BLaER1 (cell line): Measurements from ENCODE around the gene PGS1.
A peak's percentile ranks its signal among the peaks of the same experiment; 100 is the strongest.
"Not testable (repeated sequence)": the region's sequence is repeated elsewhere in the genome, so short reads cannot be mapped to it uniquely, and the experiment has no call there.

Experiments used
- H3K27ac ChIP-seq: shearing (Covaris generic); formaldehyde crosslinking; 2 replicates; pipeline ENCODE4 v1.8.1; 2022
- H3K27me3 ChIP-seq: shearing (Covaris generic); formaldehyde crosslinking; 2 replicates; pipeline ENCODE4 v1.8.1; 2022
- H3K36me3 ChIP-seq: shearing (Covaris generic); formaldehyde crosslinking; 2 replicates; pipeline ENCODE4 v1.8.1; 2022
- H3K4me1 ChIP-seq: shearing (Covaris generic); formaldehyde crosslinking; 2 replicates; pipeline ENCODE4 v1.8.1; 2022
- H3K4me2 ChIP-seq: shearing (Covaris generic); formaldehyde crosslinking; 2 replicates; pipeline ENCODE4 v1.8.1; 2022
- H3K4me3 ChIP-seq: shearing (Covaris generic); formaldehyde crosslinking; 2 replicates; pipeline ENCODE4 v1.8.1; 2022
- H3K9ac ChIP-seq: shearing (Covaris generic); formaldehyde crosslinking; 2 replicates; pipeline ENCODE4 v1.8.1; 2022
- H3K9me3 ChIP-seq: shearing (Covaris generic); formaldehyde crosslinking; 2 replicates; pipeline ENCODE4 v1.8.1; 2022
- H4K20me1 ChIP-seq: shearing (Covaris generic); formaldehyde crosslinking; 2 replicates; pipeline ENCODE4 v1.8.1; 2022
- Cebpa-rat ChIP-seq: shearing (Covaris generic); IDR thresholded peaks from 2 replicates; pipeline ENCODE4 v1.8.1; 2022

PGS1 gene, protein sequence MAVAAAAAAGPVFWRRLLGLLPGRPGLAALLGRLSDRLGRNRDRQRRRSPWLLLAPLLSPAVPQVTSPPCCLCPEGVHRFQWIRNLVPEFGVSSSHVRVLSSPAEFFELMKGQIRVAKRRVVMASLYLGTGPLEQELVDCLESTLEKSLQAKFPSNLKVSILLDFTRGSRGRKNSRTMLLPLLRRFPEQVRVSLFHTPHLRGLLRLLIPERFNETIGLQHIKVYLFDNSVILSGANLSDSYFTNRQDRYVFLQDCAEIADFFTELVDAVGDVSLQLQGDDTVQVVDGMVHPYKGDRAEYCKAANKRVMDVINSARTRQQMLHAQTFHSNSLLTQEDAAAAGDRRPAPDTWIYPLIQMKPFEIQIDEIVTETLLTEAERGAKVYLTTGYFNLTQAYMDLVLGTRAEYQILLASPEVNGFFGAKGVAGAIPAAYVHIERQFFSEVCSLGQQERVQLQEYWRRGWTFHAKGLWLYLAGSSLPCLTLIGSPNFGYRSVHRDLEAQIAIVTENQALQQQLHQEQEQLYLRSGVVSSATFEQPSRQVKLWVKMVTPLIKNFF

GRCh38 chr17:78378225-78379130, at the start of gene PGS1:
Gene PGS1, plus strand, starts transcription at chr17:78378649. Its CDS starts 17 bp downstream, at chr17:78378666.
- TF ChIP-seq Cebpa-rat, result no peak
- Histone ChIP-seq H3K9ac (peak within 1 kb of the TSS; percentile 92), H3K27me3 (no peaks in the 10 kb centered on the region), H3K4me3 (peak within 1 kb of the TSS; percentile 91), H3K9me3 (no peaks in the 10 kb centered on the region), H3K4me1 (peaks cover 82% of the 10 kb centered on the region), H3K36me3 (peaks cover 15% of the 10 kb centered on the region), H3K4me2 (peak within 1 kb of the TSS; percentile 90), H4K20me1 (peaks cover 48% of the 10 kb centered on the region), H3K27ac (peak within 1 kb of the TSS; percentile 93)

GRCh38 chr17:78329263-78330059, 49.0 kb upstream of the PGS1 start:
- Histone ChIP-seq H3K9ac (no peak overlapping the region), H3K36me3 (no peaks in the 10 kb centered on the region), H3K27me3 (no peaks in the 10 kb centered on the region), H3K4me1 (peaks cover 60% of the 10 kb centered on the region), H3K4me3 (no peak overlapping the region), H4K20me1 (no peaks in the 10 kb centered on the region), H3K4me2 (peak overlapping the region; percentile 73), H3K9me3 (no peaks in the 10 kb centered on the region), H3K27ac (peak overlapping the region; percentile 52)
- 0 out of 2 replicates have a peak, but pooled peaks have one; percentile 50 for TF ChIP-seq Cebpa-rat

- Histone ChIP-seq H3K4me1 (peaks cover 48% of the 10 kb centered on the region), H3K4me3 (no peak overlapping the region), H3K4me2 (no peak overlapping the region), H4K20me1 (no peaks in the 10 kb centered on the region), H3K27ac (no peak overlapping the region), H3K9ac (no peak overlapping the region), H3K36me3 (no peaks in the 10 kb centered on the region), H3K27me3 (no peaks in the 10 kb centered on the region), H3K9me3 (no peaks in the 10 kb centered on the region)
- TF ChIP-seq Cebpa-rat, result no peak
Measured at GRCh38 chr17:78330570-78331224, 47.8 kb upstream of the PGS1 start.

GRCh38 chr17:78331355-78331754, 47.1 kb upstream of the PGS1 start:
- not testable (repeated sequence) for H3K4me2 ChIP-seq, H3K27me3 ChIP-seq, H3K4me3 ChIP-seq, H3K27ac ChIP-seq, H3K9me3 ChIP-seq, H3K9ac ChIP-seq, H4K20me1 ChIP-seq, H3K36me3 ChIP-seq
- peaks cover 43% of the 10 kb centered on the region for H3K4me1 ChIP-seq

DNA sequence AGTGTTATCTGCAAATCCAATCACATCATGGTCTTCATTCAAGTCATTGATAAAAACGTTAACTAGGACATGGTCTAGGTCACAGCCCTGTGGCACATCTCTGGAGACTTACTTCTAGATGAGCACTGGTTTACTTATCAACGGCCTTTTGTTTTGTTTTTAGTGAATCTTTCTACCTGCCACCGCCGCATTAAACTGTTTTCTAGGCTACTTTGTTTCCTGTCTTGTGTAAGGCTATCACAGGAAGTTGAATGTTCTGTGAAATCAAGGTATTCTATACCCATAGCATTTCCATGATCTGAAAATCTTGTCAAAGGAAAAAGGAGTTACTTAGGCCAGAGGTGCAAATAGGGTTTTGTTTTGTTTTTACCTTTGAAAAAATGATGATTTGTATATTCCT, 45.5 kb upstream of the PGS1 start:
- H3K4me2 ChIP-seq, result no peak overlapping the region
- no peaks in the 10 kb centered on the region for H3K36me3 ChIP-seq
- no peak overlapping the region for H3K27ac ChIP-seq
- H3K4me1 ChIP-seq, result peaks cover 54% of the 10 kb centered on the region
- no peaks in the 10 kb centered on the region for H3K27me3 ChIP-seq
- TF ChIP-seq Cebpa-rat, result no peak
- no peaks in the 10 kb centered on the region for H4K20me1 ChIP-seq
- H3K9me3 ChIP-seq, result no peaks in the 10 kb centered on the region
- H3K9ac ChIP-seq, result no peak overlapping the region
- H3K4me3 ChIP-seq, result no peak overlapping the region

GRCh38 chr17:78335209-78335608, 43.2 kb upstream of the PGS1 start:
- Histone ChIP-seq H3K4me3 (no peak overlapping the region), H3K9ac (no peak overlapping the region), H4K20me1 (no peaks in the 10 kb centered on the region), H3K27ac (no peak overlapping the region), H3K27me3 (peaks cover 8% of the 10 kb centered on the region), H3K4me1 (peaks cover 49% of the 10 kb centered on the region), H3K4me2 (no peak overlapping the region), H3K36me3 (no peaks in the 10 kb centered on the region), H3K9me3 (no peaks in the 10 kb centered on the region)
- no peak for TF ChIP-seq Cebpa-rat

- Histone ChIP-seq H3K4me3 (no peak overlapping the region), H3K9ac (no peak overlapping the region), H3K4me1 (peaks cover 39% of the 10 kb centered on the region), H4K20me1 (peaks cover 6% of the 10 kb centered on the region; the same call in 1 of the 2 replicates), H3K9me3 (no peaks in the 10 kb centered on the region), H3K4me2 (peak overlapping the region; percentile 67), H3K36me3 (no peaks in the 10 kb centered on the region), H3K27ac (no peak overlapping the region), H3K27me3 (peaks cover 31% of the 10 kb centered on the region)
- TF ChIP-seq Cebpa-rat, result no peak
Measured at GRCh38 chr17:78337244-78338109, 41.0 kb upstream of the PGS1 start.

DNA sequence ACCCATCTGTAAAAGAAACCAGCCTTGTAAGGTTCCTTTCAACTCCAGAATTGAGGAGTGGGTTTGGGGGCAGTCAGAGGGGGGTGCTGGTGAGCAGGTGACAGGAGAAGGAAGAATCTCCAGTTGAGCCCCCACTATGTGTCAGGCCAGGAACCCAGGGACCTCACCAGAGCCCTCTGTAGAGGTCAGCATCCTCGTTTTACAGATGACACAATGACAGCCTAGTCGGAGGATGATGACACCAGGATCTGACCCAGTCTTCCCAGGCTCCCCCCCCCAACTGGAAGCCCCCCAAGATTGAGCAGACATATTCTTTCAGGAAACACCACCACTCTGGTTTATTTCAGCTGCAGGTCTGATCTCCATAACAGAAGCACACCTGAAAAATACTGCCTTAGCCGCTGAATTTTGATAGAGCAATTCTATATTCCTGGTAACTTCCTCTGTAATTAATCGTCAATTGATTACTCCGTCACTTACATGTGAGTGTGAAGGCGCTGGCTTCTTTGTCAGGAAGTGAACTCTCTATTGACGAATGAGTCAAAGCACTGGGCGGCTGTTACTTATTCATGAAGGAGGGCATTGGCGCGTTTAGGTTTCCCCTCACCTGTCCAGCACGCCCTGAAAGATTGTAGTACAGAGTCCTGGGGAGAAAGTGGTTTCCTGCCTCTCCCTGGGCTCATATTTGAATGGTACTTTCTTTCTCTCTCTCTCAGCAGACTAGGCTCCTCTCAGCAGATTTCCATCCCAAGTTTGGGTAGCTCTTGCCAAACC, 39.8 kb upstream of the PGS1 start:
- TF ChIP-seq Cebpa-rat, result no peak
- peaks cover 43% of the 10 kb centered on the region for H3K27me3 ChIP-seq
- H3K4me2 ChIP-seq, result peak overlapping the region; percentile 67
- peaks cover 46% of the 10 kb centered on the region for H3K4me1 ChIP-seq
- no peak overlapping the region for H3K27ac ChIP-seq
- no peak overlapping the region for H3K9ac ChIP-seq
- H3K4me3 ChIP-seq, result no peak overlapping the region
- no peaks in the 10 kb centered on the region for H3K36me3 ChIP-seq
- no peaks in the 10 kb centered on the region for H3K9me3 ChIP-seq
- peaks cover 9% of the 10 kb centered on the region; the same call in 1 of the 2 replicates for H4K20me1 ChIP-seq
